BE2C (cell line): Measurements from ENCODE around the gene ROBO1.

Experiments used
- DNase-seq: peaks from one replicate; pipeline ENCODE4 v3.0.0-alpha.2; 2020
- H3K27me3 ChIP-seq: fragments of 250-450 bp; sonication (Bioruptor Pico); 2 replicates; pipeline ENCODE4 v1.5.1; 2020; ENCODE audit warnings: mild to moderate bottlenecking
- H3K36me3 ChIP-seq: fragments of 250-450 bp; sonication (Bioruptor Pico); 2 replicates; pipeline ENCODE4 v1.5.1; 2020; ENCODE audit warnings: mild to moderate bottlenecking
- H3K4me1 ChIP-seq: fragments of 250-450 bp; sonication (Bioruptor Pico); 2 replicates; pipeline ENCODE4 v1.5.1; 2020
- H3K4me3 ChIP-seq: 2 replicates; pipeline ENCODE4 v1.5.1; 2011; ENCODE audit warnings: low read depth, low read length
- H3K9me3 ChIP-seq: fragments of 250-450 bp; sonication (Bioruptor Pico); 2 replicates; pipeline ENCODE4 v1.5.1; 2020
- TF ChIP-seq, protein P1 (sequence below): IDR thresholded peaks from 2 replicates; pipeline ENCODE4 v1.5.1; 2012; ENCODE audit warnings: mild to moderate bottlenecking, low read depth, low read length

Gene ROBO1

GRCh38 chr3:79436387-79436786 is 331.4 kb downstream of the ROBO1 start:
- TF ChIP-seq, protein P1, sequence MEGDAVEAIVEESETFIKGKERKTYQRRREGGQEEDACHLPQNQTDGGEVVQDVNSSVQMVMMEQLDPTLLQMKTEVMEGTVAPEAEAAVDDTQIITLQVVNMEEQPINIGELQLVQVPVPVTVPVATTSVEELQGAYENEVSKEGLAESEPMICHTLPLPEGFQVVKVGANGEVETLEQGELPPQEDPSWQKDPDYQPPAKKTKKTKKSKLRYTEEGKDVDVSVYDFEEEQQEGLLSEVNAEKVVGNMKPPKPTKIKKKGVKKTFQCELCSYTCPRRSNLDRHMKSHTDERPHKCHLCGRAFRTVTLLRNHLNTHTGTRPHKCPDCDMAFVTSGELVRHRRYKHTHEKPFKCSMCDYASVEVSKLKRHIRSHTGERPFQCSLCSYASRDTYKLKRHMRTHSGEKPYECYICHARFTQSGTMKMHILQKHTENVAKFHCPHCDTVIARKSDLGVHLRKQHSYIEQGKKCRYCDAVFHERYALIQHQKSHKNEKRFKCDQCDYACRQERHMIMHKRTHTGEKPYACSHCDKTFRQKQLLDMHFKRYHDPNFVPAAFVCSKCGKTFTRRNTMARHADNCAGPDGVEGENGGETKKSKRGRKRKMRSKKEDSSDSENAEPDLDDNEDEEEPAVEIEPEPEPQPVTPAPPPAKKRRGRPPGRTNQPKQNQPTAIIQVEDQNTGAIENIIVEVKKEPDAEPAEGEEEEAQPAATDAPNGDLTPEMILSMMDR: no peak
- no peaks in the 10 kb centered on the region for H3K27me3 ChIP-seq
- no peak overlapping the region for H3K4me3 ChIP-seq
- H3K9me3 ChIP-seq: no peaks in the 10 kb centered on the region
- no peaks in the 10 kb centered on the region for H3K4me1 ChIP-seq
- no peaks in the 10 kb centered on the region for H3K36me3 ChIP-seq
- DNase-seq: no peak

GRCh38 chr3:79427081-79427480 is 340.7 kb downstream of the ROBO1 start:
- H3K36me3 ChIP-seq: no peaks in the 10 kb centered on the region
- TF ChIP-seq, protein P1: no peak
- no peak for DNase-seq
- H3K27me3 ChIP-seq: no peaks in the 10 kb centered on the region
- no peak overlapping the region for H3K4me3 ChIP-seq
- no peaks in the 10 kb centered on the region for H3K9me3 ChIP-seq
- H3K4me1 ChIP-seq: no peaks in the 10 kb centered on the region

DNA sequence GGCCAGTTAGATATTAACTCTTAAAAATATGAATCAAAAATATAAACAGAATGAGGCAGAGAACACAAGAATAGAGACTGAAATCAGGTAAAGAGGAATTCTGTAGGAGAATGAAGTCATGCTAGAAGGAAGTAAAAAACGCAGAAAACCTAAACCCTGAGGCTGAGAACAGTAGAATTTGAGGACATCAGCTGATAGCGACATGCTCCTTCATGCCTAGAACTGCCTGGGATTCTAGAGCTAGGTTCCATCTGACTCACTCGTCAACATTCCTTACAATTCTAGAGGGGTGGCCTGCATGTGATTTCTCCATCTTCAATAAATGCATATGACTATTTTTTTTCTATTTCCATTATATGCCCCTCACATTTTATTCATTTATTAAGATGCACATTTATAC is 343.0 kb downstream of the ROBO1 start:
- no peak for DNase-seq

GRCh38 chr3:79423417-79423816 is 344.4 kb downstream of the ROBO1 start:
- no peak for DNase-seq
- Histone ChIP-seq H3K4me1 (peaks cover 6% of the 10 kb centered on the region; the same call in 1 of the 2 replicates), H3K9me3 (no peaks in the 10 kb centered on the region), H3K4me3 (no peak overlapping the region), H3K27me3 (no peaks in the 10 kb centered on the region), H3K36me3 (no peaks in the 10 kb centered on the region)
- TF ChIP-seq, protein P1: no peak

More for the DNA sequence above, 343.0 kb downstream of the ROBO1 start:
- TF ChIP-seq, protein P1: no peak
- Histone ChIP-seq H3K27me3 (no peaks in the 10 kb centered on the region), H3K9me3 (no peaks in the 10 kb centered on the region), H3K4me1 (no peaks in the 10 kb centered on the region), H3K4me3 (no peak overlapping the region), H3K36me3 (no peaks in the 10 kb centered on the region)

- TF ChIP-seq, protein P1: no peak
- H3K4me3 ChIP-seq: no peak overlapping the region
- no peaks in the 10 kb centered on the region for H3K27me3 ChIP-seq
- H3K9me3 ChIP-seq: no peaks in the 10 kb centered on the region
- DNase-seq: no peak
- H3K36me3 ChIP-seq: no peaks in the 10 kb centered on the region
- H3K4me1 ChIP-seq: peaks cover 6% of the 10 kb centered on the region; the same call in 1 of the 2 replicates
These were observed 346.5 kb downstream of the ROBO1 start for GRCh38 chr3:79421273-79421672.

DNA sequence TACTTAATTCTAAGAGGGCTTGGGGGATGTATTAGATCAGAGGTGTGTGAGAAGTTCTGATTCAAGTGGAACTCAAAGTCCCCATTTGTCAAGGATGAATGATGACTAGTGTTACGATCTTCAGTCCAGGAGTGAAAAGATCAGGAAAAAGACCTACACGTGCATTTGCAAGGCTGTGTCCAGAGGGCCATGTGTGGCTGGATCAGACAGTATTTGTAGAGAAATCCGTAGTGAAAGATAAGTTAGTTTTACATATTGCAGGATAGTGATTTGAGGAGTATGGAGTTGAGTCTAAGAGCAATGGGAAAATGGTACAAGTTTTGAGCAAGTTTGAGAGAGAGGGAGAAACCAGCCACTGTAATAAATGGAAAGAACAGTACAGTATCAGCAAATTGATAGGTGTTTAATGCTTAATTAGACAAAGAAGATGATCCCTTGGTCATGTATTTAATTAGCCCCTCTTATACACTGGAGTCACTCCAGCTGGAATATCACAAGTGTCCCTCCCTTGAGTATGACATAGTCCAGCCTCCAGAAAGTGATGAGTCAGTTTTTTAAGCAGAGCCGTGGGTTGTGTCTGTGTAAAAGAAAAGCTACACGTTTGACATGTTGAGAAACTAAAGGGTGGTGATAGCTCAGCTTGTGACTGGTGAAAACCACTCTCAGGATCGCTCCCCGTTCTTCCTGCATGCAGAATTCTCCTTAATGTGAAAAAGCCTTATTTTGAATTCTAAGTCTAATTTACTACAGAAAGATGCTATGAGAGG is 348.8 kb downstream of the ROBO1 start:
- DNase-seq: no peak
- H3K4me3 ChIP-seq: no peak overlapping the region
- no peaks in the 10 kb centered on the region for H3K36me3 ChIP-seq

More for the DNA sequence above, 348.8 kb downstream of the ROBO1 start:
- H3K9me3 ChIP-seq: no peaks in the 10 kb centered on the region
- TF ChIP-seq, protein P1: no peak
- peaks cover 6% of the 10 kb centered on the region; the same call in 1 of the 2 replicates for H3K4me1 ChIP-seq
- H3K27me3 ChIP-seq: no peaks in the 10 kb centered on the region
